22Rv1 (cell line): ENCODE data around the gene HOMER1.

Source experiments
- H3K27ac ChIP-seq: fragments of 450-650 bp; 2 replicates; pipeline ENCODE4 v1.5.1; 2017
- CTCF ChIP-seq: fragments of 450-650 bp; IDR thresholded peaks from 2 replicates; pipeline ENCODE4 v1.5.1; 2017; ENCODE audit warnings: mild to moderate bottlenecking
- ZFX ChIP-seq: fragments of 450-650 bp; IDR thresholded peaks from 2 replicates; pipeline ENCODE4 v1.6.1; 2017; ENCODE audit warnings: antibody characterized with exemption, borderline replicate concordance

Gene HOMER1

GRCh38 chr5:79499640-79500273, 14.2 kb downstream of the HOMER1 start:
- TF ChIP-seq ZFX (no peak), CTCF (no peak)
- no peak overlapping the region for H3K27ac ChIP-seq

GRCh38 chr5:79495311-79495710, 18.6 kb downstream of the HOMER1 start:
- H3K27ac ChIP-seq = no peak overlapping the region
- no peak for TF ChIP-seq ZFX
- no peak for TF ChIP-seq CTCF

- no peak overlapping the region for H3K27ac ChIP-seq
Observed at GRCh38 chr5:79493596-79494345, 20.2 kb downstream of the HOMER1 start.

GRCh38 chr5:79491690-79492317, 22.1 kb downstream of the HOMER1 start:
- no peak for TF ChIP-seq ZFX
- no peak for TF ChIP-seq CTCF
- no peak overlapping the region for H3K27ac ChIP-seq

More at GRCh38 chr5:79493596-79494345, 20.2 kb downstream of the HOMER1 start:
- TF ChIP-seq CTCF (no peak), ZFX (no peak)

GRCh38 chr5:79490323-79490936, 23.5 kb downstream of the HOMER1 start:
- H3K27ac ChIP-seq = no peak overlapping the region
- TF ChIP-seq ZFX = no peak
- no peak for TF ChIP-seq CTCF

- no peak overlapping the region for H3K27ac ChIP-seq
- no peak for TF ChIP-seq CTCF
Observed at GRCh38 chr5:79489773-79490172, 24.2 kb downstream of the HOMER1 start.

- no peak for TF ChIP-seq ZFX
- no peak for TF ChIP-seq CTCF
- no peak overlapping the region for H3K27ac ChIP-seq
Observed at GRCh38 chr5:79488775-79489174, 25.2 kb downstream of the HOMER1 start.
